DLD1 (cell line): ENCODE results near the gene PAPOLB.

Experiments
- in situ Hi-C: cut with HindIII; loops from 2 replicates; pipeline ENCODE4 v1.10.0; 2017; ENCODE audit warnings: low sequenced_read_pairs

Gene PAPOLB

DNA sequence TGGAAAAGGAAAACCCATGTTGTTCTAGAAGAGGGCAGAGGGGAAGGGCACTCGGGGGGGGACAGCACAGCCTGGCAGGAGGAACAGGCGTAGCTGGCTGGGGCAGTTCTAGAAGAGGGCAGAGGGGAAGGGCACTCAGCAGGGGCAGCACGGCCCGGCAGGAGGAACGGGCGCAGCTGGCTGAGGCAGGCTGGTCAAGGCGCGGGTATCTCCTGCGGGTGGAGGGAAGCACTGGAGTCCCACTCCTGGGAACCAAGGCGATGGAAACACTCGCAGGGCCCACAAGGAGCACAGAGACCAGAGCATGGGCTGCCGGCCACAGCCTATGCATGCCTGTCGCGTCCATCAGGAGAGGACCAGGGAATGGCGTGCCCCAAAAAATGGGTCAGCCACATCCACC lies 36.7 kb downstream of the PAPOLB start:
- in situ Hi-C loops: no loop called here

GRCh38 chr7:4824120-4824775 lies 37.6 kb downstream of the PAPOLB start:
- in situ Hi-C loops: no loop called here

DNA sequence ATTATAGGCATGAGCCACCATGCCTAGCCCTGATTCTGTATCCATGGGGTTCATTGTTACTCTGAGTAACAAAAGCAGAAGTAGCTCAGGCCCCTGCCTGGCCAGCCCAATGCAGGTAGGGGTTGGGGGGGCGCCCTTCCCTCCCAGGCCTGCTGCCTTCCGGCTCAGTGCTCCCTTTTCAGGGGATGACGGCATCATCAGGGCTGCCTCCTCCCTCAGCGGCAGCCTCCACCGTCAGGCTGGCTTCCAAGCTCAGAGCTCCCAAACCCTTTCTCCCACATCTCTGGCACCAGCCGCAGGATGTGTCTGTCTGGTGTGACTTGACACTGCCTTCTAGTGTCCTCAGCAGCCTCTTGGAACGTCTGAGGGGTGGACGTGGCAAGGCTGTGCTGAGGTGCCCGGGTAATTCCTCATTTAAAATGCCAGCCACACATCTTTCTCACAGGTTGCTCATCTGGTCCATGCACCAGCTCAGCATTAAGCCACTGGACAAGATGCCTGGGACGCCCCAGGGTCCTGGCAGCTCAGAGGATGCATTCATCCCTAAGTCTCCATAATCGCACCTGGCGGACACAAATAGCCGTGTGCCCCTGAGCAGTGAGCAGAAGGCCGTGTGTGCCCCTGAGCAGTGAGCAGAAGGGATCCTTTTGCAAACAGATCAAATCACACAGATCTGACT lies 38.2 kb downstream of the PAPOLB start:
- in situ Hi-C loops: no loop called here

GRCh38 chr7:4822677-4823076 lies 39.2 kb downstream of the PAPOLB start:
- in situ Hi-C loops: no loop called here

DNA sequence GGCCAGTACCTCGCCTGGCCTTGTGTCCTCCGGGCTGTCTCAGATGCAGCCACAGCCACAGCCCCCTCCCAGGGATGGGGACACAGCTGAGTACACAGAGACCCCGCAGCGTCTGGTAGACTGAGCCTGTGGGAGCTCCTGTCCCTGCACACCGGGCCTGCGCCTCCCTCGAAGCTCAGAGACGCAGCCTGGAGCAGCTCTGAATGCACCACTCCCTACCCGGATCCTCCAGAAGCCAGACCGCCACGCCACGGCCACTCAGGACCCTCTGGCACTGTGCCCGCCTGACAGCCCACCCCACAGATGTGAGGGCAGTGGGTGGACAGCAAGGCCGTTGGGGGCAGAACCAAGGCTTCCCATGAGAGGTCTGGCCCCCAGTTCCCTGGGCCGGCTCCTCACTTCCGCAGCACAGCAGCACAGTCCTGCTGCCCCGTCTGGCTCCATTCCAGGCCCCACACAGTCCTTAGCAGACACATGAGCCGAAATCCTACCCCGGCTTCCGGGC lies 40.8 kb downstream of the PAPOLB start:
- in situ Hi-C loops: no loop called here

- in situ Hi-C loops: no loop called here
Observed at GRCh38 chr7:4820405-4820966, 41.3 kb downstream of the PAPOLB start.

DNA sequence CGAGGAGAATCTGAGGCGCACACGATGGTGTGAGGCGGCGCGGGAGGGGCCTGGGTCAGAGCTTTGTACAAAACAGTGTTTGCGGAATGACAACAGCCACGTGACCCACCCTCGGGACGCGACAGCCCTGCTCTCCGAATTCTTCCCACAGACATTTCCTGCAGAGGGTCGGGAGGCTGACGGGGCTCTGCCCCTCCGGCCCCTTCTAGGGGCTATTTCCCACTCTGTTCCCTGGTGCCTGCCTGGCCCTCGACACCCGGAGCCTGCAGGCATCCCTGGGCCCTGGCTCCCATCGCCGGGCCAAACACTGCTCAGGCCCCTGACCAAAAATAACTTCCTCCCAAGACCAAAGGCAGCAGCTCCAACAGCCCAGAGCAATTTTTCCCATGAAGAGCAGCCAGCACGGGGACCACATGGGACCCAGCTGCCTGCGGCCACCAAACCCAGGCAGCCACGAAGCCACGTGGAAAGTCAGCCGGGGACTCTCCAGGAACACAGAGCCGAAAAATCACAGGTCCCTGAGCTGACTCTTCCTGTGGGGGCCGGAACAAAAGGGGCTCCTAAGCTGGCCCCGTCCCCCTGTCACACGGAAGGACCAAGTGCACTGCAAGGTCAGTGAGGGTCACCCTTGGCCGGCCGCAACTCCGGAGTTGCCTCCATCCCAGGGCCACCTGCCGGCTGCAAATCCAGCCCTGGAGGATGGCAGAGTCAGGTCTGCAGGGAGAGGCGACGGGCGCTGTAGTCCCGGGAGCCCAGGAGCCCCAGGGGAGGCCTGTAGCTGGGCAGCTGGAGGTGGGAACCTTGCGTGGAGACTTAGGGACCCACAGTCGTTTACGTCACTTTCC lies 42.0 kb downstream of the PAPOLB start:
- in situ Hi-C loops: no loop called here

- in situ Hi-C loops: no loop called here
Observed at GRCh38 chr7:4818000-4818794, 43.6 kb downstream of the PAPOLB start.

- in situ Hi-C loops: no loop called here
Observed at GRCh38 chr7:4817178-4817901, 44.5 kb downstream of the PAPOLB start.

DNA sequence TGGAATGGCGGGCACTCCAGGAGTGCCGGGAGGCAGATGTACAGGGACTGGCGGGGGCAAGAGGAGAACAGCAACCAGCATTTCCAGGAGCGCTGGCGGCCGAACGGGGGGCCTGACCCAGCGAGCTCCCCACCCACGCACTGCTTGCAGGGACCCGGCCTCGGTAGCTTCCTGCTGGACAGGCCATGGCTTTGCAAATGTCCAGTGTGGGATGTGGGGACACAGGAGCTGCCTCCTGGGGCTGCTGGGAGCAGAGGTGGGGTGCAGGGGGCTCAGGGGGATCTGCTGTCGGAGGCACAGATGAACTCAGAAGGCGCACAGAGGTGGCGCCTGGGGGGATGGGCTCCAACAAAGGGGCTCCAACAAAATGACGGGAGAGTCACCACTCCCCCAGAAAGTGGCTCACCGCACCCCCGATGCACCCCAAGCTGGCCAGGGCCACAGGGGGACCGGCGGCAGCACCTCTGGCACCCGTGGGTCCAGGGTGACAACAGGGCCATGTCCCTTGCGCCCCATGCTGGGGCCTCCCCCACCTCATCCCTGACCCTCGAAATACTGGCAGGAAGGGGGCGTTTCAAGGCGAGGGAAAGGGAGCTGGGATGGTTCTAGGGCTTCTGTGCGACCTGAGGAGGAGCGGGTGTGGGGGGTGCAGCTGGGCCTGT lies 45.3 kb downstream of the PAPOLB start:
- in situ Hi-C loops: no loop called here

DNA sequence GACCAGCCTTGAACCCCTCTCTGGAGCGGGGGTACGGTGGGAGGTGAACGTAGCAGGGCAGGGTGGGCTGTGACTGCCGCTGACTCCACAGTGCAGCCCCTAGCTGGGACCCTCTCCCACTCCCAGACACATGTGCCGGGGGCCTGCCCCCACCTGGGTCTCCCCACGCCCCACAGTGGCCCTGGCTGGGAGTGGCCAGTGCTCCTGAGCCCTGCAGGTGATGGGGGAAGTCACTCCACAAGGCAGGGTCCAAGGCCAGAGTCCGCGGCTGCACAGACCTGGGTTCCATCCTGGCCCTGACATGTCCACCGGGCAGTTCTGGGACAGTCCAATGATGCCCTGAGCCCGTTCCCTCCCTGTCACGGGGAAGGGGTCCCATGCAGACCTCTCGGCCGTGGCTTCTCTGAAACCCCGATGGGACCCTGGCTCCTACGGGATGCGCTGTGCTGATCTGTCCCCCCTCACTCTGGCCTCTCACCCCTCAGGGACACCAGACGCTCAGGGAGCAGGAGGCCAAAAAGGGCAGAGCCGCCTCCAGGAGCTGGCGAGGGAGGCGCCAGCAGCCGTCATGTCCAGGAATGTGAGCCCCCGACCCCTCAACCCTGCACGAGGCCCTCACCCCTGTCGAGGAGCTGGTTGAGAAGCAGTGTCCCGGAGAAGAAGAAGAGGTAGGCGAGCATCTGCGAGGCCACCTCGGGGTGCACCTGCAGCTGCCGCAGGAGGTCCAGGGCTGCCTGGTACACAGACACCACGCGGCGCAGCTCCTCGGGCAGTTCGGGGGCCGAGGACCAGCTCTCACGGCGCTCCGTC lies 46.0 kb downstream of the PAPOLB start:
- in situ Hi-C loops: no loop called here

- in situ Hi-C loops: no loop called here
Observed at GRCh38 chr7:4815121-4815520, 46.7 kb downstream of the PAPOLB start.

GRCh38 chr7:4814433-4814832 lies 47.4 kb downstream of the PAPOLB start:
- in situ Hi-C loops: no loop called here

DNA sequence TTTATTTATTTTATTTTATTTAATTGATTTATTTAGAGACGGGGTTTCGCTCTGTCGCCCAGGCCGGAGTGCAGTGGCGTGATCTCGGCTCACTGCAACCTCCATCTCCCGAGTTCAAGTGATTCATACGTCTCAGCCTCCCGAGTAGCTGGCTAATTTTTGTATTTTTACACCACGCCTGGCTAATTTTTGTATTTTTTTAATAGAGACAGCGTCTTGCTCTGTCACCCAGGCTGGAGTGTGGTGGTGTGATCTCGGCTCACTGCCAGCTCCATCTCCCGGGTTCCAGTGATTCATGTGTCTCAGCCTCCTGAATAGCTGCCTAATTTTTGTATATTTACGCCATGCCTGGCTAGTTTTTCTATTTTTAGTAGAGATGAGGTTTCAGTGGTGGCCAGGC lies 52.2 kb downstream of the PAPOLB start:
- in situ Hi-C loops: no loop called here

DNA sequence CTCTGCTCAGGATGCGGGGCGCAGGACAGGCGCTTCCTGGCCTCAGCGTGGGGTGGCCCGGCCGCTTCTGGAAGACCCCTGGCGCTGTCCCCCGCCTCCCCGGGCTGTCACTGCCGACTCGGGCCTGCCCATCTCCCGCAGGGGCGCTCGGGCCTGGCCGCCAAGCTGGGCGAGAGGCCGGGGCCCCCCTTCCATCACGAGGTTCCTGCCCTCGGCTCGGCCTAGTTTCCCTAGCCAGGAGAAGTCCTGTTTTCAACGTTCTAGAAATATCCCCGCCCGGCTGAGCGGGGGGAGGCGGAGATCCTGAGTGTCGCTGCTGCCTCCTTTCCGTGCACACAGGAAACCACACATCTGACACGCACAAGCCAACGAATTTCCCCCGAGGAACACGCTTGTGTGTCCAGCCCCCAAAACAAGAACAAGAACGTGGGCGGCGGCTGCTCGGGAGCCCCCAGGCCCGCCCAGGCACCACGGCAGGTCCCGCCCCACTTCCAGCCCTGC lies 52.7 kb downstream of the PAPOLB start:
- in situ Hi-C loops: no loop called here

DNA sequence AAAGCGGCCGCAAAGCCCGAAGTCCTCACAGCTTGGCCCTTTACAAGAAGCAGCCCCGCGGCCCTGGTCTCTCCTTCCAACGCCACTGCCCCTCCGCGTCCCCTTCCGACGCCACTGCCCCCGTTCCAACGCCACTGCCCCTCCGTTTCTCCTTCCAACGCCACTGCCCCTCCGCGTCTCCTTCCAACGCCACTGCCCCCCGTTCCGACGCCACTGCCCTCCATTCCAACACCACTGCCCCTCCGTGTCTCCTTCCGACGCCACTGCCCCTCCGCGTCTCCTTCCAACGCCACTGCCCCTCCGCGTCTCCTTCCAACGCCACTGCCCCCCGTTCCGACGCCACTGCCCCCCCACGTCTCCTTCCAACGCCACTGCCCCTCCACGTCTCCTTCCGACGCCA lies 53.3 kb downstream of the PAPOLB start:
- in situ Hi-C loops: no loop called here

GRCh38 chr7:4808026-4808425 lies 53.8 kb downstream of the PAPOLB start:
- in situ Hi-C loops: no loop called here
